Measurements from ENCODE around the gene AKAP8.

Gene AKAP8

DNA sequence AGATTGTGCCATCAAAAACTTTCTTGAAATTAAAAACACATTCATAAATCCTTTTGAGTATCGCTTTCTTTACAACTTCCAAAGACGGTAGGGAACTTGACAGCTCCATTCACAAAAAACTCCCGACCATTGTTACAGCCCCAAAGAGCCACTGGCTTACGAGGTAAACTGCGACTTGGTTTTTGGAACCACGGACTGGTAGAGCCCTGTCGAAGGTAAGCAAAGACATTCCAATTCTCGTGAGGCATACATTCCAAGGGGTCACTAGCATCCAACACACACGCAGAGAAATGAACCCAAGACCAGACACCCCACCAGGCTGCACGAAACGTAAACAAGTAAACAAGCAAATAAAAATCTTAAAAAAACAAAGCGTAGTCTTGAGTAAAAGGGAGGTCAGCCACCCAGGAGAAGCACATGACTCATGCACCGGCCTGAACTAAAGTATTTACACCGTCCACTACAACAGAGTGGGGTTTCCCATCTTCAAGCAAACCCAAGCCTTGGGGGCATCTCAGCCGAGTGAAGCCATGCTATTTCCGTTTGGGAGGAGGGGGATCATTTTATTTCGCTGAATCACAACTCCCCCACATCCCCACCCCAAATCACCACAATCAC is 48.7 kb downstream of the AKAP8 start:
- no peak for DNase-seq

DNA sequence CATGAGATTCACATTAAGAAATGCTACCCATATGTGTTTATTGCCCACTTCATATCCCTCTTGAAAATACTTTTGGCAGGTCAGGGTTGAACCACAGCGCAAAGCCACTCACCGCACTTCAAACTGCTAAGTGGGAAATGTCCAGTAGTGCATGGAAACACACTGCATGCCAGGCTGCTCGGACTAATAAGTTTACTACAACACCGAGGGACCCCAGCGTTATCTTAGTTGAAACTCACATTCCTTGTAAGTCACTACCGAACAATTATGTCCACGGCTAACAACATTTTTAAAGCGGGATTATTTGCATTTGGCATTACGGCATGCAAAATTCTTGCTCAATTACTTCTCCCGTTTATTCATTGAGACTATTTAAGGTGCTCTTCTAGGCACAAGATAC is 51.3 kb downstream of the AKAP8 start:
- no peak for DNase-seq

DNA sequence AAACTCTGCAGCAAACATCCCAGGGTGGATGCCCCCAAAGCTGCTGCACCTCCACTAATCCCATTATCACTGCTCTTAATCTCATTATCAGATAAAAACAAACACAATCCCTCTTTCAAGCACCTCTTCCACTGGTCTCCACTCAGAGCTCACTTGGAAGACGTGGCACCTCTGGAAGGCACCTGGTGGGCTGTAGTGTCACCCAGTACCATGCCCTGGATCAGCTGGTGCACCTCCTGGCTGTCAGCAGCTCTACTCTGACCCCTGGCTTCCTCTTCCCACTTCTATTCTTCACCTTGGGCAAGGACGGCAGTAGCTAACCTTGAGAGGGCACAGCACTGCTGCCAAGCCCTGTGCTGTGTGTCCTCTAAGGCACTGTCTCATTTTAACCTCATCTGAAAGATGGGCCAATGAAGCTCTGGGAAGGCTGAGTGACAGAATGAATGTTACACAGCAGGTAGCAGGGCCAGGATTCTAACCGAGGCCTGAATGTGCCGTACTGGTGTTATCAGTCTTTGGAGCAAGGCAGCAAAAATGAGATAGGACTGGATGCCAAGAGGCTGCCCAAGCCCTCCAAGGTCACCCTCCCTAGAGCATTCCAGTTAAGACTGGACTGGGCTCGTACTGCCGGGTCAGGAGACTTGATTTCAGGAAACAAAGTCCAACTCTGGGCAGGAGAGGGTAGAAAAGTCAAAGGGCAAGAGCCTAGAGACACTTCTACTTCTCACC is 54.6 kb downstream of the AKAP8 start:
- DNase-seq: peak; percentile 61

DNA sequence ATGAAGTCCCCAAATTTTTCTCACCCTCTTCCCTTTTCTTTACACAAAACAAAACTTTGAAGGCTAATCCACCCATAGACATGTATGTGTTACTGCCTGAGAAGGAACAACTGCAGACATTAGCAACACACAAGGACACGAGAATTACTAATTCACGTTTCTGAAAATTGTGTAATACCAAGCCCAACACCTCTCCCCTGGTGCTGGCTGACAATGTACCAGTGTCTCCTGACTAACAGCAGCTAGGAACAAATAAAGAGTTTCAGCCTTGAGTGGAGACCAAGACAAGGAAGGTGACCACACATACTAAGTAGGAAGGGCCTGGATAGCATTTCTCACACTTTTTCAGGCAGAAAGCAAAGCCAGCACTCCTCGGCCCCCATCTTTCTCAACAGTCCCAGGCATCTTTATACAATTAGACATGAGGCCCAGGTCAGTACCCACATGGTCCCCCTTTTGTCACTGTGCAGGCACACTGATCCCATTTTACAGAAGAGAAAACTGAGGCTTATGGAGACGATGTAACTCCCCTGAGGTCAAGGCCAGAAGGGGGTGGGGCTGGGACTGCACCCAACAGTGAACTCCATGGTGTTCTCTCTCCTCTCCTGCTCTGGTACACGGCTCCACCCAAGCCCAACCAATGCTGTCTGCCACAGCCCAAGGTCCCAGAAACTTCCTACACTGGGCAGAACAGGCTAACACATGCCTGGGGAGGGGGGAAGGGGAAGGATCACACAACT is 55.9 kb downstream of the AKAP8 start:
- DNase-seq: no peak

DNA sequence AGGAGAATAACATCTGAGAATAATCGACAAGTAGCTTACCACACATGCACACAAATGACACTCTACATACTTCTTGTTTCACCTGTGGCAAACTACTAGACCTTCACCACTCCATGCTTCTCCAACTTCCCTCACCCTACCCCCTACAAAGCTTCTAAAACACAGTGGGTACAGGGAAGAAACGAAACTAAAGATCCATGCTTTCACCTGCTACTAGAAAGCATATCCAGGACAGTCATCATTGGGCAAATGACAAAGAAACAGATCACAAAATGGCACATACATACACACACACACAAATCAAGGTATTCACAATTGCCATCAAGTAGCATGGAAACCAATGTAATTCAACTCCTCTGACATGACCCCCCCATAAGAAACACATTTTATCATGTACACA is 57.8 kb downstream of the AKAP8 start:
- DNase-seq: no peak

DNA sequence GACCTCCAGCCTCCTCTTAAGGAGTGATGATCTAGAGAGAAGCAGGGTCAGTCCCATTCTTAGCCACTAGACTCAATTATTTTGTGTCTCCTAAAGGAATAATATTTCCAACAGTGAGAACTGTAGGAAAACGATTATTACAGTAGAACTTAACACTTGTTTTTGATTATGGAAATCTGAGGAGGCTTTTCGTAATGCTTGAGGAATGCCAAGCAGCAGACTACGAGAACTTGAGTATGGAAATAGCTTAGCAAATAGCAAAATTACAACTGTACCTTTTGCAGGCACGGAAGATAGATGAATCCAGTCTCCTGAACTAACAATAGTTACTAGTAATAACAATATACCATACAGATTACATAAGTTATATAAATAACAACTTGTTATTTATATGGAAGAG is 59.5 kb downstream of the AKAP8 start:
- DNase-seq: no peak

DNA sequence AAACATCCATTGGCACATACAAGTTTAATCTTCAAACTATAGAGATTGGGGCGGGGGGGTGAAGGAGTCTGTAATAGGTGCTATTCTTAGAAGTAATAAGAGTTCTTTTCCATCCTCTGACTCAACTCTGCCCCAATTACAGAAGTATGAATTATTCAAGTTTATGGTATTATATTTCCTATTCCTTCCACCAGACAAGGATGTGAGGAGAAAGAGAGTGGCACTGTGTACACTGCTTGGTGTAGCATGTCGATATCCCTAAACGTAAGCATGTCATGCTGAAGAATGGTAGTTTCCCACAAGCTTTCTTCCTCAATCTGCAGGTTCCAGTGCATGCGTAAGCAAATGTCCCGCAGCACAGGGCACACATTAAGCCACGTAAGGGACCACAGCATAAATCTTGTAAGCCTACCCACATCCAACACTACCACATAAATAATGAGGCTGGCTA is 61.3 kb downstream of the AKAP8 start:
- DNase-seq: no peak

DNA sequence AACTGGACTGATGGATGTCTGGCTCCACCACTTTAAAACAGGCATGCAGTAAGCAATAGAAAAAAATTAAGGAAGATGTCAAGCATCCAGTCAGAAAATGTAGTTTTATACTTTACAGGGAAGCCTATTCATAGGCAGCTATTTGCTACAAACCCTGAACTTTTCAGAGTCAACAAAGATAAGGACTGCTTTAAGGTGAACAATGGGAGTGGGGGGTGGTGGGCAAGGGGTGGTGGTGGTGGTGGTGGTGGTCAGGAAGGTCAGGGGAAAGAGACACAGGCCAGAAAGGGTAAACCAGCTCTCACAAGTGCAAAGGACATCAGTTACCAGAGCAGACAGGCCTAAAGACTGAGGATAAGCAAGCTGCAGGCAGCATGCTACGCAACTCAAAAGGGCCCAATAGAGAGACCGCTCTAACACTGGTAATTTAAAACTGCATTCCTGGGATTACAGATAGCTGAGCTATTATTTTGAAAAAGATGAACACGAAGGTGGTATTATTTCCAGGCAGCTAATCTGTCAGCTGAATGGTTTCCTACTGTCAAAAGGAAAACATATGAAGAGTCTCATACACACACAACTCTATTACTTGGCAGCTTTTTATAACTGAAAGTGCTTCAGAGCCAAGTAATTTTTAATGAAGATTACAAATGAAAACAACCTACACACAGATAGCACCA is 62.1 kb downstream of the AKAP8 start:
- no peak for DNase-seq

DNA sequence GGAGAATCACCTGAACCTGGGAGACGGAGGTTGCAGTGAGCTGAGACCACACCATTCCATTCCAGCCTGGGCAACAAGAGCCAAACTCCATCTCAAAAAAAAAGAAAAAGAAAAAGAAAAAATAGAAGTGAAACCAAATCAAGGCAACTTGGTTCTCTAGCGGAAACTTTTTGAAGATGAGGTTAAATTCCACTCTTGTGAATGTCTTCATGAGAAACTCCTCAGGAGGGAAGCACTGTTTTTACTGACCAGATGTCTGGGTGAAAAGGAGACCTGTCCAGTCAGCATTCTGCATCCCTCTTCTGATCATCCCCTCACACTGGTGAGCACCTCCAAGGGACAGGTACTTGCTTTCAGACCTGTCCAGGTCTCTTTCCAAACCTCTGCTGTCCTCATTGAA is 63.1 kb downstream of the AKAP8 start:
- no peak for DNase-seq

DNA sequence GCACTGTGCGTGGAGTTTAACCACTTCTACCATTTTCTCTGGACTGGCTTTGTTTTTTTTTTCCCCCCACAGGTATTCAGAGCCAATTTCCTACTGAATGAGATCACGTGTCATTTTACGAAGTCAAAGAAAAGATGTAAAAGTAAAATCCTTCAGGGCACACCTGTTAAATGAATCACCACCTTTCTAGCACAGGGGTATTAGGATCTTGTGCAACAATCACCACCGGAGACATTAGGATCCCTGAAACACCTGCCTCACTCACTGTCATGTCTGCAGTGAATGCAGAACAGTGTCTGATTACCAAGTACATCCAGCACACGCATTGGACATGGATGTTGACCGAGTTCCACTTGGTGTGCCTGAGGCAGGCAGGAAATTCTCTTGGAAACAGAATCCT is 64.5 kb downstream of the AKAP8 start:
- no peak for DNase-seq

DNA sequence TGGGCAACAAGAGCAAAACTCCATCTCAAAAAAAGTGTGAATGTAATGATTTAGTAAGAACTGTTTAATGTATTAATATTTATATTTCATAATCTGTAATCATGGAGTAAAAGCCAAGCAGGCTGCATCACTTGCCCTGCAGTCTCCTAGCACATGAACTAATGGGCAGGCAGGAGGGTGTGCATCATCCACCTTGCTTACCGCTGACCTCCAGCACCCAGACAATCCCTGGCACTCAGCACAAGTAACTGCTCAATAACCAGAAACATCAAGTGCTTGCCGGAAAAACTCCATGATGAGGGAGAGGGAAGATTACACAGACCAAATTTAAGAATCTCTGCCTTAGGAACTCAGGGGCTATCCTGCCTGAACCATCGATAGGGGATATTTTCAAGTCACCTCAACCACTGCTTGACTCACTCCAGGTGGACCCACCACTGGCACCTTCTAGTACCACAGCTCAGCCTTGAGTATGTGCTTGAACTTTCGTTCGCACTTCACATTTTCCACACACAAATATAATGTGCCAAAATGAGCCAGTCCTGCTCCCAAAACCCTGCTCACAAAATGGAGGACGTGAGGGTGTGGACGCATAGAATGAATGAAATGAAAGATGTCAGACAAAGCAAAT is 65.8 kb downstream of the AKAP8 start:
- DNase-seq: no peak

DNA sequence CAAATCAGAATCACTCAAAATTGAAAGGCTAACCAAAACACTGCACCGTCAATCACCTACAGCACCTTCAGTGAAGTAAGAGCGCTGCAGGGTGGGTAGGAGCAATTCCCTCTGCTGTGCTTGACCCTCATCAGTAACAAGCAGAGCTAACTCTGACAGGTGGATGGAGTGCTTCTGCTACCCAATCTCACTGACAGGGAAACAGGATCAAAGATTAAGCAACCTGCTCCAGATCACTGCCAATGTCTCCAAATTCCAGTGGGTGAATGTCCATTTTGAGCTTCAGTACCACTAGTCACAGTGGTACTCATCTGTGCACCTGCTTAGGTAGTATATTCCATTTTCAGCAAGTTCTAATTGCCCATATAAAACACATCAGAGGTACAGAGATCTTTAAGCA is 72.4 kb downstream of the AKAP8 start:
- DNase-seq: no peak

DNA sequence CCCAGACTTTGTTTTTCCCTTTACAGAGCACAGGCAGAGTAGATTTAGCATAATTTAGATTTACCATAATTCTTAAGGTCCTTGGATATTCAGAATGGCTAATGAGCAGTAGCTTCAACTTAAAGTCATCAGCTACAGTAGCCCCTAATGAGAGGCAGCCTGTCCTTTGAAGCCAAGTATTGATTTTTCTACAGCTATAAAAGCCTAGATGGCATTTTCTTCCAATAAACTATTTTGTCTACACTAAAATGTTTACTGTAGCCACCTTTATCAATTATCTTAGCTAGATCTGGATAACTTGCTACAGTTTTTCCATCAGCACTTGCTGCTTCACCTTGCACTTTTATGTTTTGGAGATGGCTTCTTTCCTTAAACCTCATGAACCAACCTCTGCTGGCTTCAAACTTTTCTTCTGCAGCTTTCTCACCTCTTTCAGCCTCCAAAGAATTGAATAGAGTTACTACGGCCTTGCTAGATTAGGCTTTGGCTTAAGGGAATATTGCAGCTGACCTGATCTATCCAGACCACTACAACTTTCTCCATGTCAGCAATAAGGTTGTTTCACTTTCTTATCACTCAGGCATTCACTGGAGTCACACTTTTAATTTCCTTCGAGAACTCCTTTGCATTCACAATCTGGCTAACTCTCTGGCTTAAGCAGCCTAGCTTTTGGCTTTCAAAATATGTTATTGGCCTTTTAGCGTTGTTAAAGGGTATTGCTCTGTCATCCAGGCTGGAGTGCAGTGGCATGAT is 73.8 kb downstream of the AKAP8 start:
- no peak for DNase-seq

DNA sequence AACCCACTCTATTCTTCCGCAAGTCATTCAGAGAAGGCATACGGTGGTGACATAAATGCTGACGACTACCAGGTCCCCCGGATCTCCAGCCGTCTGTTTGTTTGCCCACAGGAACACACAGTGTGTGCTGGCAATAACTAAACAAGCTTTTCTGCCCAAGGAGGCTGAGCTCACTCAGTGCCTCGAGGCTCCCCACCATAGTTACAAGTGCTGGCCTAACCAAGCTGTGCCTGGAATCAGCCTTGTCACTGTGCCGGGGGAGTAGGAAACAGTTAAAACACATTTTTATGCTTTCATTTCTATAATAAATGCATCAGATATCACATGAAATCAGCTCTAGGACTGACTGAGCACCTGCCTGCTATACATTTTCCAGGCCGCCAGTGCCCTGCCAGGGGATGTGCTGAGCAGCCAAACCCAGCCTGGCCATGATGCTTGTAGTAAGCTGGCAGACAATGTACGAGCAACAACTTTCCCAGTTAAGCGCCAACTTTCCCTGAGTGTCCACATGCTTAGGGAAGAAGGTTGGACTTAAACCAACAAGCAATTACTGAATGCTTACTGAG is 75.4 kb downstream of the AKAP8 start:
- no peak for DNase-seq
